Measurements from ENCODE around the gene GPR152. TPM values are rescaled to one million over a fixed set of nuclear protein-coding genes. Genes with fewer than 3 reads are reported as not detected.

Gene GPR152
- total and polyA plus RNA-seq, 2 donors (not counting 3 experiments of a cell fraction or from before 2014, with no cell fraction given): not detected

GRCh38 chr11:67410369-67410831 is 42.1 kb downstream of the GPR152 start:
- Histone ChIP-seq H3K36me3 (ENCODE audit: control insufficient read depth in 2 of 2, extremely low read depth in 1 of 2, insufficient read depth in 2 of 2, low read length in 2 of 2) (no peaks in the 10 kb centered on the region), H3K27ac (ENCODE audit: insufficient read depth, low read depth, low read length) (no peak overlapping the region), H3K4me3 (replicated peaks in 1 of 3; ENCODE audit: insufficient read depth in 1 of 3, low read depth in 1 of 3, low read length in 3 of 3) (no peak overlapping the region), H4K20me1 (replicated peaks; ENCODE audit: control insufficient read depth, extremely low read depth, insufficient read depth, low read length) (no peaks in the 10 kb centered on the region), H3K4me2 (ENCODE audit: insufficient read depth, low read length) (no peak overlapping the region), H3K9me3 (replicated peaks; ENCODE audit: control insufficient read depth, insufficient read depth, low read length) (no peaks in the 10 kb centered on the region), H2AFZ (ENCODE audit: low read depth, low read length) (no peak overlapping the region), H3K4me1 (ENCODE audit: control insufficient read depth, extremely low read depth, insufficient read depth, low read length) (no peaks in the 10 kb centered on the region), H3K9ac (replicated peaks; ENCODE audit: extremely low read depth, insufficient read depth, low read length) (no peak overlapping the region), H3K27me3 (ENCODE audit: control insufficient read depth in 2 of 2, insufficient read depth in 2 of 2, low read length in 2 of 2) (peaks cover 0 to 8% of the 10 kb centered on the region in 2 experiments), H3K79me2 (ENCODE audit: control insufficient read depth, insufficient read depth, low read length) (no peaks in the 10 kb centered on the region), H3K9me1 (replicated peaks; ENCODE audit: control insufficient read depth, extremely low read depth, insufficient read depth, low read length) (no peaks in the 10 kb centered on the region)
- FAIRE-seq (no peak), DNase-seq (ENCODE audit: low read depth, low spot score) (no peak)
- CTCF ChIA-PET: no interaction called here
- intact Hi-C loops (cut with micrococcal nuclease) (no loop called here), dilution Hi-C loops (cut with MboI; ENCODE audit: extremely low pct_ligation_motif_present, low sequenced_read_pairs) (no loop called here)
- POLR2A ChIA-PET: no interaction called here
- TF ChIP-seq POLR2AphosphoS5 (IDR thresholded peaks at IDR 0.05; ENCODE audit: insufficient read depth, low read depth, low read length) (no peak), POLR2A (IDR thresholded peaks at IDR 0.05; ENCODE audit: low read depth, low read length) (no peak), GATA2 (IDR thresholded peaks at IDR 0.05; ENCODE audit: insufficient read depth, insufficient read length, low read depth, low read length) (no peak), EZH2 (IDR thresholded peaks at IDR 0.05; ENCODE audit: borderline replicate concordance, low read depth, low read length, severe bottlenecking) (no peak), JUN (IDR thresholded peaks at IDR 0.05; ENCODE audit: borderline replicate concordance, insufficient read depth, insufficient read length, low read depth) (no peak)
- TF ChIP-seq, protein P1, sequence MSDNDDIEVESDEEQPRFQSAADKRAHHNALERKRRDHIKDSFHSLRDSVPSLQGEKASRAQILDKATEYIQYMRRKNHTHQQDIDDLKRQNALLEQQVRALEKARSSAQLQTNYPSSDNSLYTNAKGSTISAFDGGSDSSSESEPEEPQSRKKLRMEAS (IDR thresholded peaks at IDR 0.05; ENCODE audit: insufficient read depth, insufficient read length): no peak
- BruUV-seq (replicated peaks): no TSS peak

DNA sequence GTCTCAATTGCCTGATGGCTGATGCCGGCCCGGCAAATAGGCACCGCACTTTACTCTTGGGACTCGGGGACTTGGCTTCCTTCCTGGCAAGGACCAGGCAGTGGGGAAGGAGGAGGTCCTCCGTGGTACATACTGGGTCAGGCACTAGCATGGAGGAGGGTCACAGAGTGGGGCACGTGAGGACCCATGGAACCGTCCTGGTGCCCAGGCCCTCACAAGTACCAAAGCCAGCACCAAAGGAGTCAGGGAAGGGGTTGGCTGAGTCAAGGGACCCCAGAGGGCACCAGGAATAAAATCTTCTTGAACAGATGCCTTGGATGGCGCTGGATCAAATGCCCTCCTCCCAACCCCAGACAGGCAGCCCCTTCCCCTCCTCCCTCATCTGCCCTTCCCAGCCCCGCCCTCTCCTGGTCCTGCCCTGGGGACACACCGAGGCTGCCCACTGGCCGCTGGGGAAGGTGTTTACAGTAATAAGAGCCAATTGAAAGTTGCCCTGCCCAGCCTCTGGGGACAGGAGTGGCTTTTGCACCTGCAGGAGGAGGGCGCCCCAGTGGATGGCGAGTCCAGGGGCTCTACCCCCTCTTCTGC is 42.7 kb downstream of the GPR152 start:
- ChIA-PET CTCF (no interaction called here), POLR2A (no interaction called here)
- no peak for TF ChIP-seq MYC (IDR thresholded peaks at IDR 0.05; ENCODE audit: low read depth, low read length)
- no peak for TF ChIP-seq POLR2A (IDR thresholded peaks at IDR 0.05; ENCODE audit: low read depth, low read length)
- TF ChIP-seq JUN (IDR thresholded peaks at IDR 0.05; ENCODE audit: borderline replicate concordance, insufficient read depth, insufficient read length, low read depth): no peak
- TF ChIP-seq, protein P1 (IDR thresholded peaks at IDR 0.05; ENCODE audit: insufficient read depth, insufficient read length): no peak
- TF ChIP-seq EZH2 (IDR thresholded peaks at IDR 0.05; ENCODE audit: borderline replicate concordance, low read depth, low read length, severe bottlenecking): no peak
- TF ChIP-seq, protein P2, sequence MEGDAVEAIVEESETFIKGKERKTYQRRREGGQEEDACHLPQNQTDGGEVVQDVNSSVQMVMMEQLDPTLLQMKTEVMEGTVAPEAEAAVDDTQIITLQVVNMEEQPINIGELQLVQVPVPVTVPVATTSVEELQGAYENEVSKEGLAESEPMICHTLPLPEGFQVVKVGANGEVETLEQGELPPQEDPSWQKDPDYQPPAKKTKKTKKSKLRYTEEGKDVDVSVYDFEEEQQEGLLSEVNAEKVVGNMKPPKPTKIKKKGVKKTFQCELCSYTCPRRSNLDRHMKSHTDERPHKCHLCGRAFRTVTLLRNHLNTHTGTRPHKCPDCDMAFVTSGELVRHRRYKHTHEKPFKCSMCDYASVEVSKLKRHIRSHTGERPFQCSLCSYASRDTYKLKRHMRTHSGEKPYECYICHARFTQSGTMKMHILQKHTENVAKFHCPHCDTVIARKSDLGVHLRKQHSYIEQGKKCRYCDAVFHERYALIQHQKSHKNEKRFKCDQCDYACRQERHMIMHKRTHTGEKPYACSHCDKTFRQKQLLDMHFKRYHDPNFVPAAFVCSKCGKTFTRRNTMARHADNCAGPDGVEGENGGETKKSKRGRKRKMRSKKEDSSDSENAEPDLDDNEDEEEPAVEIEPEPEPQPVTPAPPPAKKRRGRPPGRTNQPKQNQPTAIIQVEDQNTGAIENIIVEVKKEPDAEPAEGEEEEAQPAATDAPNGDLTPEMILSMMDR (IDR thresholded peaks at IDR 0.05; ENCODE audit: extremely low read depth in 1 of 2, insufficient read depth in 1 of 2, low read depth in 1 of 2, low read length in 2 of 2): no peak
- no peak for TF ChIP-seq POLR2AphosphoS5 (IDR thresholded peaks at IDR 0.05; ENCODE audit: insufficient read depth, low read depth, low read length)
- no peak for TF ChIP-seq FOS (IDR thresholded peaks at IDR 0.05; ENCODE audit: borderline replicate concordance, insufficient read depth, low read length)
- no peak for TF ChIP-seq GATA2 (IDR thresholded peaks at IDR 0.05; ENCODE audit: insufficient read depth, insufficient read length, low read depth, low read length)
- Histone ChIP-seq H3K4me1 (ENCODE audit: control insufficient read depth, extremely low read depth, insufficient read depth, low read length) (no peaks in the 10 kb centered on the region), H3K27me3 (ENCODE audit: control insufficient read depth in 2 of 2, insufficient read depth in 2 of 2, low read length in 2 of 2) (peaks cover 0 to 6% of the 10 kb centered on the region in 2 experiments), H2AFZ (ENCODE audit: low read depth, low read length) (no peak overlapping the region), H3K9me3 (replicated peaks; ENCODE audit: control insufficient read depth, insufficient read depth, low read length) (no peaks in the 10 kb centered on the region), H3K79me2 (ENCODE audit: control insufficient read depth, insufficient read depth, low read length) (no peaks in the 10 kb centered on the region), H4K20me1 (replicated peaks; ENCODE audit: control insufficient read depth, extremely low read depth, insufficient read depth, low read length) (no peaks in the 10 kb centered on the region), H3K9me1 (replicated peaks; ENCODE audit: control insufficient read depth, extremely low read depth, insufficient read depth, low read length) (no peaks in the 10 kb centered on the region), H3K4me2 (ENCODE audit: insufficient read depth, low read length) (no peak overlapping the region), H3K4me3 (replicated peaks in 1 of 3; ENCODE audit: insufficient read depth in 1 of 3, low read depth in 1 of 3, low read length in 3 of 3) (no peak overlapping the region), H3K36me3 (ENCODE audit: control insufficient read depth in 2 of 2, extremely low read depth in 1 of 2, insufficient read depth in 2 of 2, low read length in 2 of 2) (no peaks in the 10 kb centered on the region), H3K9ac (replicated peaks; ENCODE audit: extremely low read depth, insufficient read depth, low read length) (no peak overlapping the region), H3K27ac (ENCODE audit: insufficient read depth, low read depth, low read length) (no peak overlapping the region)
- DNase-seq (ENCODE audit: low read depth, low spot score) (no peak), FAIRE-seq (no peak)
- no TSS peak for BruUV-seq (replicated peaks)
- intact Hi-C loops (cut with micrococcal nuclease) (no loop called here), dilution Hi-C loops (cut with MboI; ENCODE audit: extremely low pct_ligation_motif_present, low sequenced_read_pairs) (no loop called here)

Measured in endothelial cell of umbilical vein (primary cell).